ENCODE data around the gene IL25.

DNA sequence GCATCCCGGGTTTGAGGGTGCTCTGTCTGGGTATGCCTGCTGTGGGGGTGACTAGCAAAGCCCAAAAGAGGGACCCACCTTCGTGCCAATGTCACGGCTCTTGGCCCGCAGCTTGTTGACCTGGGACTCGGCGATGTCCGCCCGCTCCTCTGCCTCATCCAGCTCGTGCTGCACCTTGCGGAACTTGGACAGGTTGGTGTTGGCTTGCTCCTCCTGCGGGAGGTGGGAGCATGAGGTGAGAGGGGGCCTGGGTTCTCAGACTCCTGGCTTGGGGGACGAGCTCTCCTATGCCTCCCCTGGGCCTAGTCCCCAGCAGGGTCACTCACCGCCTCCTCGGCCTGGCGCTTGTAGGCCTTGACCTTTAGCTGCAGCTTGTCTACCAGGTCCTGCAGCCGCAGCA is 41.1 kb downstream of the IL25 start:
- TF ChIP-seq CTCF (IDR thresholded peaks at IDR 0.05; ENCODE audit: low read length) (no peak), EZH2 (IDR thresholded peaks at IDR 0.05; ENCODE audit: borderline replicate concordance, low read length) (no peak)

Data from OCI-LY1 (cell line).